Spleen (tissue), 7 donors: Measurements from ENCODE around the gene TCF7L2.

Experiments used
- POLR2A ChIP-seq, 3 donors: fragments of 450-650 bp; IDR thresholded peaks; one replicate each; pipeline ENCODE4 v1.5.1; 2017; ENCODE audit warnings: antibody characterized with exemption in 3 of 3, mild to moderate bottlenecking in 1 of 3
- POLR2AphosphoS5 ChIP-seq, 3 donors: sonication (generic); formaldehyde crosslinking; IDR thresholded peaks; one replicate each; pipeline ENCODE4 v1.5.1; 2017; ENCODE audit warnings: antibody characterized with exemption in 3 of 3
- TF ChIP-seq, protein P1 (sequence below), 11 experiments: fragments of 200-600 bp in 7 of 11; fragments of 450-650 bp in 4 of 11; sonication (generic) in 4 of 11; IDR thresholded peaks in 8 of 11; conservative IDR thresholded peaks in 3 of 11; 1 replicate in 7 of 11; 2 replicates in 4 of 11; pipeline versions ENCODE4 v1.4.0 to v1.8.0; 2016 to 2021; ENCODE audit warnings: antibody characterized with exemption in 11 of 11, inconsistent platforms in 4 of 11, mild to moderate bottlenecking in 1 of 11
- donor health status: DM: no; HTN: no; CAD: no; lungs with moderate emphysema.
- donor health status: DM: no; HTN: no; CAD: no.
- donor health status: DM: no; HTN: no; CAD: no.

DNA sequence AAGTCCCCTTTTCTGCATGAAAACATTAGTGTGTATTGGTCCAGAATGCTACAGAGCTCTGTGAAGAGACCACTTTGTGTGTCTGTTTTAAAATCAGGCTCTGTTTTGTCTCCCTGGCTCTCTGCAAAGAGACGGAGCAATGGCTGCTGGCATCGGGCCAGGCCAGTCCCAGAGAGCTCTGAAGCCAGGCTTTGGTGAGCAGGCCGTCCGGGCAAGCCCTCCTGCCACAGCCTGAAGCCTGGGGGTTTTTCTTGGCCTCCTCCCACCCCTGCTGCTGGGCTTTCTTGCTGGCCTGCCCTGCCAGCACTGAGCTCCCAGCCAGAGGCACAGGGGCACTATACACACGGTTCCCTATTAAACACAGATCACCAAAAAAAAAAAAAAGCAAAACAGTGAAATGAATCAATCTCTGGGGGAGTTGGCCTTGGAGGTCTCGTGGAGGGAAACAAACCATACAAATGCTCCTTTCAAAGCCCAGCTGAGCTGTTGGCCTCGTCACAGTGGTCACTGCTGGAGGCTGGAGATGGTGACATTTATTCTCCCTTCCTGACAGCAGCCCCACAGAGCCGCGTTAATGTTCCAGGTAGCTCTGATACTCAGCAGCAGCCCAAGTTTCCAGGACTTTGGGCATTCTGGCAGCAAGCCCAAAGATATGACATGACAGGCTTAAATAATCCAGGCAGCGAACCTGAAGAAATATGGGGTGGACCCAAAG lies 237.2 kb downstream of the TCF7L2 start:
- TF ChIP-seq POLR2A (IDR thresholded peaks at IDR 0.05), result no peak
- TF ChIP-seq, protein P1, sequence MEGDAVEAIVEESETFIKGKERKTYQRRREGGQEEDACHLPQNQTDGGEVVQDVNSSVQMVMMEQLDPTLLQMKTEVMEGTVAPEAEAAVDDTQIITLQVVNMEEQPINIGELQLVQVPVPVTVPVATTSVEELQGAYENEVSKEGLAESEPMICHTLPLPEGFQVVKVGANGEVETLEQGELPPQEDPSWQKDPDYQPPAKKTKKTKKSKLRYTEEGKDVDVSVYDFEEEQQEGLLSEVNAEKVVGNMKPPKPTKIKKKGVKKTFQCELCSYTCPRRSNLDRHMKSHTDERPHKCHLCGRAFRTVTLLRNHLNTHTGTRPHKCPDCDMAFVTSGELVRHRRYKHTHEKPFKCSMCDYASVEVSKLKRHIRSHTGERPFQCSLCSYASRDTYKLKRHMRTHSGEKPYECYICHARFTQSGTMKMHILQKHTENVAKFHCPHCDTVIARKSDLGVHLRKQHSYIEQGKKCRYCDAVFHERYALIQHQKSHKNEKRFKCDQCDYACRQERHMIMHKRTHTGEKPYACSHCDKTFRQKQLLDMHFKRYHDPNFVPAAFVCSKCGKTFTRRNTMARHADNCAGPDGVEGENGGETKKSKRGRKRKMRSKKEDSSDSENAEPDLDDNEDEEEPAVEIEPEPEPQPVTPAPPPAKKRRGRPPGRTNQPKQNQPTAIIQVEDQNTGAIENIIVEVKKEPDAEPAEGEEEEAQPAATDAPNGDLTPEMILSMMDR (IDR thresholded peaks at IDR 0.05 in 8 of 11, conservative IDR thresholded peaks at IDR 0.05 in 3 of 11), result no peak
- TF ChIP-seq POLR2AphosphoS5 (IDR thresholded peaks at IDR 0.05), result peak in 1 of 3 donors; percentile 17
